ENCODE results near the gene HELZ2.

HELZ2 gene

GRCh38 chr20:63563225-63563935, 10.7 kb downstream of the HELZ2 start:
- no peaks in the 10 kb centered on the region for H3F3A ChIP-seq (ENCODE audit: low read depth)
- H3K9ac ChIP-seq (ENCODE audit: low read depth, low read length, poor library complexity, severe bottlenecking), result no peak overlapping the region
- no peaks in the 10 kb centered on the region for H3K9me3 ChIP-seq (ENCODE audit: insufficient read depth, low read depth, low read length)
- TF ChIP-seq CTCF (conservative IDR thresholded peaks at IDR 0.05; ENCODE audit: low read length) (no peak), EZH2phosphoT487 (IDR thresholded peaks at IDR 0.05; ENCODE audit: borderline replicate concordance) (no peak)
- H3K9me2 ChIP-seq (replicated peaks; ENCODE audit: low read depth, low read length), result no peaks in the 10 kb centered on the region
- H3K36me3 ChIP-seq (ENCODE audit: insufficient read depth, low read length), result no peaks in the 10 kb centered on the region
- H3K79me2 ChIP-seq (ENCODE audit: insufficient read depth, low read length), result no peaks in the 10 kb centered on the region
- no peak overlapping the region for H3K4me2 ChIP-seq (ENCODE audit: low read depth, low read length, poor library complexity, severe bottlenecking)
- H3K4me1 ChIP-seq (ENCODE audit: insufficient read depth, low read length, poor library complexity, severe bottlenecking), result peaks cover 11% of the 10 kb centered on the region
- no peak overlapping the region for H2AFZ ChIP-seq (ENCODE audit: low read length)
- H4K20me1 ChIP-seq (ENCODE audit: insufficient read depth, low read length, poor library complexity, severe bottlenecking), result peaks cover 4% of the 10 kb centered on the region
- no peaks in the 10 kb centered on the region for H3K27me3 ChIP-seq (ENCODE audit: insufficient read depth, low read length, poor library complexity, severe bottlenecking)
- no peak overlapping the region for H3K4me3 ChIP-seq (ENCODE audit: low read length, poor library complexity, severe bottlenecking)

- H3K36me3 ChIP-seq (ENCODE audit: insufficient read depth, low read length), result no peaks in the 10 kb centered on the region
- no peak overlapping the region for H2AFZ ChIP-seq (ENCODE audit: low read length)
- H3F3A ChIP-seq (ENCODE audit: low read depth), result no peaks in the 10 kb centered on the region
- no peak overlapping the region for H3K4me2 ChIP-seq (ENCODE audit: low read depth, low read length, poor library complexity, severe bottlenecking)
- H3K9me3 ChIP-seq (ENCODE audit: insufficient read depth, low read depth, low read length), result no peaks in the 10 kb centered on the region
- H4K20me1 ChIP-seq (ENCODE audit: insufficient read depth, low read length, poor library complexity, severe bottlenecking), result no peaks in the 10 kb centered on the region
- H3K79me2 ChIP-seq (ENCODE audit: insufficient read depth, low read length), result no peaks in the 10 kb centered on the region
- H3K9me2 ChIP-seq (replicated peaks; ENCODE audit: low read depth, low read length), result no peaks in the 10 kb centered on the region
- no peaks in the 10 kb centered on the region for H3K27me3 ChIP-seq (ENCODE audit: insufficient read depth, low read length, poor library complexity, severe bottlenecking)
- no peak overlapping the region for H3K9ac ChIP-seq (ENCODE audit: low read depth, low read length, poor library complexity, severe bottlenecking)
- H3K4me1 ChIP-seq (ENCODE audit: insufficient read depth, low read length, poor library complexity, severe bottlenecking), result peaks cover 4% of the 10 kb centered on the region
- H3K4me3 ChIP-seq (ENCODE audit: low read length, poor library complexity, severe bottlenecking), result no peak overlapping the region
- TF ChIP-seq CTCF (conservative IDR thresholded peaks at IDR 0.05; ENCODE audit: low read length) (no peak), EZH2phosphoT487 (IDR thresholded peaks at IDR 0.05; ENCODE audit: borderline replicate concordance) (no peak)
Measured at GRCh38 chr20:63562461-63563224, 11.4 kb downstream of the HELZ2 start.

- Histone ChIP-seq H3K4me1 (ENCODE audit: insufficient read depth, low read length, poor library complexity, severe bottlenecking) (no peaks in the 10 kb centered on the region), H3K9me3 (ENCODE audit: insufficient read depth, low read depth, low read length) (no peaks in the 10 kb centered on the region), H3K36me3 (ENCODE audit: insufficient read depth, low read length) (no peaks in the 10 kb centered on the region), H3K79me2 (ENCODE audit: insufficient read depth, low read length) (no peaks in the 10 kb centered on the region), H3K9me2 (replicated peaks; ENCODE audit: low read depth, low read length) (no peaks in the 10 kb centered on the region), H3K27me3 (ENCODE audit: insufficient read depth, low read length, poor library complexity, severe bottlenecking) (no peaks in the 10 kb centered on the region), H2AFZ (ENCODE audit: low read length) (no peak overlapping the region), H3F3A (ENCODE audit: low read depth) (no peaks in the 10 kb centered on the region), H3K4me2 (ENCODE audit: low read depth, low read length, poor library complexity, severe bottlenecking) (no peak overlapping the region), H3K9ac (ENCODE audit: low read depth, low read length, poor library complexity, severe bottlenecking) (no peak overlapping the region), H3K4me3 (ENCODE audit: low read length, poor library complexity, severe bottlenecking) (no peak overlapping the region), H4K20me1 (ENCODE audit: insufficient read depth, low read length, poor library complexity, severe bottlenecking) (no peaks in the 10 kb centered on the region)
- no peak for TF ChIP-seq CTCF (conservative IDR thresholded peaks at IDR 0.05; ENCODE audit: low read length)
- no peak for TF ChIP-seq EZH2phosphoT487 (IDR thresholded peaks at IDR 0.05; ENCODE audit: borderline replicate concordance)
Measured at GRCh38 chr20:63561624-63562396, 12.2 kb downstream of the HELZ2 start.

Data from Loucy (cell line).